22Rv1 (cell line): ENCODE data around the gene SERP2.

ENCODE experiments used
- H3K27ac ChIP-seq: fragments of 450-650 bp; 2 replicates; pipeline ENCODE4 v1.5.1; 2017
- CTCF ChIP-seq: fragments of 450-650 bp; IDR thresholded peaks from 2 replicates; pipeline ENCODE4 v1.5.1; 2017; ENCODE audit warnings: mild to moderate bottlenecking
- ZFX ChIP-seq: fragments of 450-650 bp; IDR thresholded peaks from 2 replicates; pipeline ENCODE4 v1.6.1; 2017; ENCODE audit warnings: antibody characterized with exemption, borderline replicate concordance

Gene SERP2

GRCh38 chr13:44403461-44404056, 29.9 kb downstream of the SERP2 start:
- no peak overlapping the region for H3K27ac ChIP-seq
- no peak for TF ChIP-seq CTCF
- TF ChIP-seq ZFX: no peak

- no peak overlapping the region for H3K27ac ChIP-seq
Observed at GRCh38 chr13:44404261-44405132, 30.9 kb downstream of the SERP2 start.

GRCh38 chr13:44406617-44407016, 33.0 kb downstream of the SERP2 start:
- H3K27ac ChIP-seq: no peak overlapping the region
- no peak for TF ChIP-seq CTCF
- no peak for TF ChIP-seq ZFX

More at GRCh38 chr13:44404261-44405132, 30.9 kb downstream of the SERP2 start:
- TF ChIP-seq ZFX (no peak), CTCF (no peak)

GRCh38 chr13:44407379-44407778, 33.8 kb downstream of the SERP2 start:
- TF ChIP-seq ZFX: no peak
- no peak for TF ChIP-seq CTCF
- H3K27ac ChIP-seq: no peak overlapping the region

- TF ChIP-seq ZFX: no peak
- no peak for TF ChIP-seq CTCF
- no peak overlapping the region for H3K27ac ChIP-seq
Observed at GRCh38 chr13:44407891-44408290, 34.3 kb downstream of the SERP2 start.

GRCh38 chr13:44409595-44409994, 36.0 kb downstream of the SERP2 start:
- H3K27ac ChIP-seq: no peak overlapping the region
- TF ChIP-seq ZFX (no peak), CTCF (no peak)

- 0 out of 2 replicates have a peak, but pooled peaks have one; percentile 7 for TF ChIP-seq CTCF
- no peak for TF ChIP-seq ZFX
- no peak overlapping the region for H3K27ac ChIP-seq
Observed at GRCh38 chr13:44410328-44410859, 36.8 kb downstream of the SERP2 start.
